Stimulated activated CD4-positive, alpha-beta T cell treated with anti-CD3 and anti-CD28 coated beads, TNF-alpha, amount 100 ng/mL, for 24 hours (primary cell): Measurements from ENCODE around the gene FLNC.

Source experiments
- DNase-seq, 3 experiments: peaks; one replicate each; pipeline ENCODE4 v3.0.0-alpha.2; 2020; ENCODE audit warnings: low read depth in 3 of 3

Gene FLNC

DNA sequence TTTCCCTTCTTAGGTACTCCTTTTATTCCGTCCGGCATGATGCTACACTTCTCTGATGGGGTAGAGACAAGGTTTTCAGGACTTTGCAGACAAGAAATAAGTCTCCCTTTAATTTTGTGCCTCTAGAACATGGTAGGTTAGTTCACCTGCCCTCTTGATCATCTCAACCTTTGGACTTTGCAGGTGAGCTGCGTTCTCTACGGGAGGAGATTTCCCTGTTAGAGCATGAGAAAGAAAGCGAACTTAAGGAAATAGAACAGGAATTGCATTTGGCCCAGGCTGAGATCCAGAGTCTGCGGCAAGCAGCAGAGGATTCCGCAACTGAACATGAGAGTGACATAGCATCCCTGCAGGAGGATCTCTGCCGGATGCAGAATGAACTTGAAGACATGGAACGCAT lies 29.2 kb upstream of the FLNC start:
- DNase-seq = no peak

DNA sequence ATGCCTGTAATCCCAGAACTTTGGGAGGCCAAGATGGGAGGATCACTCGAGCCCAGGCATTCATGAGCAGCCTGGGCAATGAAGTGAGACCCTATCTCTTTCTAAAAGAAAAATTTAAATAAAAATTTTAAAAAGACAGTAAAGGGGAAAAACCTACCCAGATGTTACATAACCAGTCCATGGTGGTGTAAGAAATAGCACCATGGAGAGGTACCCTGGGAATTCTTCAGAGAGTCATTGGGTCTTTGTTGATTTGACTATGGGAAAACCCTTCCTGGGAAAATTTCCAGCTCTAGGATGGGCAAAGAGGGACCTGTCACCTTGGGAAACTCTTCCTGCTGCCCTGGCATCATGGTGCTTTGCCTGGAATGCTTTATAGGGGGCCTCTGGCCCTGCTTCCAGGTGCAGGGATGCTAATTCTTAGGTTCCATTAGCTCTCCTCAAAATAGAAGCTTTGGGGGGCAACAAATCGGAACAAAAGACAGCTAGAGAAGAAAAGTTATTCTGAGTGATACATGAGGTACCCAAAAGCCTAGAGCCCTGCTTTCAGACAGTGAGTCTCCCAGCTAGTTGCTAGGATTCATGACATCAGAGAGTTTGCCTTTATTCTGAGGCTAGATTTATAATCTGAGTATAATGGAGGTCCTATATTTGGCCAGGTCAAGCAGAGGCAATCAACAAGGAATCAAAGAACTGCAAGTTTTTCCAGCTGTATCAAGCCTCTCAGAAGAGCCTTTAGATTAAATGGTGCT lies 28.4 kb upstream of the FLNC start:
- no peak for DNase-seq

DNA sequence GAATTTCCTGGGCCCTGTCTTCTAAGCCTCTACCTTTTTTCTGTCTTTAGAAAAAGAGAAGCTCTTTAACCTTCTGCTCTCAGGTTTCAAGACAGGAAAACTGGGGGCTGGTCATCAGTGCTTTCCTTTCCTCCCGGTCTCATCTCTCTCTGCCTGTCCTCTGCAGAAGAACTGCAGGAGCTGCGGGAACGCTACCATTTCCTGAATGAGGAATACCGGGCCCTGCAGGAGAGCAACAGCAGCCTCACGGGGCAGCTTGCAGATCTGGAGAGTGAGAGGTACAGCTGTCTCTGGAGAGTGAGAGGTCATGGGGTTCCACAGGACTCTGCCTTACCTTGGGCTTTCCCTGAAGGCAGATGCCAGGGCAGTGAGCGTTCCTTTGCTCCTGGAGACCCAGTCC lies 25.7 kb upstream of the FLNC start:
- DNase-seq = no peak

DNA sequence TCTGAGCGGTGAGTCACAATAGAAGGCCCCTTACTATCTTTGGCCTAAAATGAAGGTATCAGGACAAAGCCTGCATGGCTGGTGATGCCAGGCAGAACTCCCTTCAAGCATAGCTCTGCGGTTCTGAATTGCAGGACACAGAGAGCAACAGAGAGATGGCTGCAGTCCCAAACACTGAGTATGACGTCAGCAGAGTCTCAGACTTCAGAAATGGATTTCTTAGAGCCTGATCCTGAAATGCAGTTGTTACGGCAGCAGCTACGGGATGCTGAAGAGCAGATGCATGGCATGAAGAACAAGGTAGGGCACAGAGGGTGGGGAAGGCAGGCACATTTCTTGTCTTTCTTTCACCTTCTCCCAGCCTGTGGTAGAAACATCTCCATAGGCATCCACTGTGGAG lies 25.0 kb upstream of the FLNC start:
- DNase-seq = no peak

DNA sequence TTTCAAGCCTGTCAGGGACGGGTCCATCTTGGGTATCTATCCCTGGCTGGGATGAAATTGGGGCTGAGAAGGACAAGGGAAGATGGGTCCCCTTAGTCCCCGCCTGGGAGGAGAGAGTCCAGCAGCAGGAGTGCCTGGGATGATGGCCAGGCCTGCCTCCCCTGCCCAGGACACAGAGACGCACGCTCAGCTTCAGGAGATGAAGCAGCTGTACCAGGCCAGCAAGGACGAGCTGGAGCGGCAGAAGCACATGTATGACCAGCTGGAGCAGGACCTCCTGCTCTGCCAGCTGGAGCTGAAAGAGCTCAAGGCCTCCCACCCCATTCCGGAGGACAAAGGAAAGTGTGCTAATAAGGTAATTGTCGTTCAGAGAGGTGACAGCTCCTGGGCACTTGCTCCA lies 23.0 kb upstream of the FLNC start:
- DNase-seq = no peak

DNA sequence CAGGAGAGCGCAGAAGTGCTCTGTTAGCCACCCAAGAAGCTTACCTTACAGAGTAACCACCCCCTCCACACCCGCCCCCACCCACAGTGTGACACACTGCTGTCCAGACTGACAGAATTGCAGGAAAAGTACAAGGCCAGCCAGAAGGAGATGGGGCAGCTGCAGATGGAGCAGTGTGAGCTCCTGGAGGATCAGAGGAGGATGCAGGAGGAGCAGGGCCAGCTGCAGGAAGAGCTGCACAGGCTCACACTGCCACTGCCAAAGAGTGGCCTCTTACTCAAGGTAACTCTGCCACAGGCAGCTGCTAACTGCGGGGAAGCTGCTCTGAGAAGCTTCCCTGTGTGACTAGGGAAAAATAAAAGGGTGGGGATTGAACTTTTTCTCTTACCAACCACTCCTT lies 20.8 kb upstream of the FLNC start:
- DNase-seq = no peak

- DNase-seq = no peak
These were observed 19.7 kb upstream of the FLNC start for GRCh38 chr7:128810473-128810872.

- DNase-seq = no peak
These were observed 19.2 kb upstream of the FLNC start for GRCh38 chr7:128810997-128811396.

GRCh38 chr7:128811631-128812430 lies 18.4 kb upstream of the FLNC start:
- no peak for DNase-seq

- no peak for DNase-seq
These were observed 17.6 kb upstream of the FLNC start for GRCh38 chr7:128812514-128813168.

DNA sequence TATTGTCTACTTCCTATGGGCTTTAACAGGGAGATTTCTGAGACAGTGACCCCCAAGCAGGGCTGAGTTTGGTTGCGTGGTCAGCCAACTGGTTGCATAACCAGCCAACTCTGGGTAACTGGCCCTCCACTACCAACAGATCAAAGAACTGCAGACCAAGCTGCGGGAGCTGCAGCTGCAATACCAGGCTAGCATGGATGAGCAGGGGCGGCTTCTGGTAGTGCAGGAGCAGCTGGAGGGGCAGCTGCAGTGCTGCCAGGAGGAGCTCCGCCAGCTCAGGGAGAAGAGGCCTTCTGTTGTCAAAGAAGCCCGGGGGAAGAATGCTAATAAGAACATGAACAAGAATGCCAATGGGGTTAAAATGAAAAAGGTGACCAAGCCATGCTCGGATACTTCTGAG lies 15.7 kb upstream of the FLNC start:
- DNase-seq = no peak

DNA sequence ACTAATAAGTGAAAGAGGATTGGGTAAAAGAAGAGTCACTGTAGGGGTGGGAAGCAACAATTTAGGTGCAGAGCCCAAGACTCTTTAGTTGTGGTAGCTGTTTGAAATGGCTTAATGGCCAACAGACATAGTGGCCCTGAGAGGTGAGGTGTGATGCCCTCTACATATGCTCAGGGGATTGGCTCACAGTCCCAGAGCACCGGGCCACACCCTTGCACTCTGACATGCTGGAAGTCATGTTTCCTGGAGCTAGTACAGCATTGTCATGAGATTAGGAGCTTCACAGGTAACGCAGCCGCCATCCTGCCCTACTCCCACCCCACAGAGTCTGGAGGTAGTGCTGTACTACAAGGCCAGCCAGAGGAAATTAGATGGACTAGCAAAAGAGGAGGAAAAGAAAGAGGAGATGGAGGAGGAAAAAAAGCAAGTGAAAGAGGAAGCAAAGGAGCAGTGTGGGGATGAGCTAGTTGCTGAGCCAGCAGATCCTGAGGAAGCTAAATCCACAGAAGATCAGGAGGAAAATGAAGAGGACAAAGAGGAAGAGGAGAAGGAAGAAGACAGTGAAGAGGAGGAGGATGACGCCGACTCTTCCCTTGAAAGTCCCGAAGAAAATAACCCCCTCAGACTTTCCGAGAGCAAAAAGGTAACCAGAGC lies 14.8 kb upstream of the FLNC start:
- no peak for DNase-seq

DNA sequence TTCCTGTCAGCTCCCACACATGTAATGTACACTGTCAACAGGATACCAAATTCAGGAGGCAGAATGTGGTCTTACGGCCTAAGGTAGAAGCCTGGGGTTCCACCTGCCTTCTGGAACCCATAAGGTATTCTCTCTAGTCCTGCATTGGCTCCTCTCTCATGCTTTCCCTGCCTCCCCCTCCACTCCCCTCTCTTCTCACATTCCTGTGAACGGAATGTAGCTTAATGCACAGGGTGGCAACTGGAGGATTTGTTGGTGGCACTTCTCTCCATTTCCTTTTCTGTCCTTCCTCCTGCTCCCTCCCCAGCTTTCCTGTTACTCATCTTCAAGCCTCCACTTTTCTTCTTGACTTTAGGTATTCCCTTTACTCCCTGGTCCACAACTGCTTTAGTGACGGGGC lies 11.5 kb upstream of the FLNC start:
- DNase-seq = no peak

DNA sequence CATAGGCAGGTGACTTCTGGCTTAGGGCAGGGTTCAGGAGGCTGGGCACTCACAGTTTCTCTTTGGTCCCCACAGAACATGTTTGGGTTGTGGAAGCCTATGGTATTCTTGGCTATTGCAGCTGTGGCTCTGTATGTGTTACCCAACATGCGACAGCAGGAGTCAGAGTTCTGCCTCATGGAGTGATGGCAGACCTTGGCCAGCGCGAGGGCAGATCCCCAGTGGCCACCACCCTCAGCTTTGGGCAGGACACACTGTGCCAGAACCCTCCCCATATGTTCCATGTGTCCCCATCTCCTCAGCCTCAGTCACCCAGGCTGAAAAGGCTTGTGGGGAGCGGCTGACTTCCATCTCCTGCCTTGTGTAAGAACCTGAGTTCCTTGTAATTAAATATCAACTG lies 8.5 kb upstream of the FLNC start:
- DNase-seq = no peak

DNA sequence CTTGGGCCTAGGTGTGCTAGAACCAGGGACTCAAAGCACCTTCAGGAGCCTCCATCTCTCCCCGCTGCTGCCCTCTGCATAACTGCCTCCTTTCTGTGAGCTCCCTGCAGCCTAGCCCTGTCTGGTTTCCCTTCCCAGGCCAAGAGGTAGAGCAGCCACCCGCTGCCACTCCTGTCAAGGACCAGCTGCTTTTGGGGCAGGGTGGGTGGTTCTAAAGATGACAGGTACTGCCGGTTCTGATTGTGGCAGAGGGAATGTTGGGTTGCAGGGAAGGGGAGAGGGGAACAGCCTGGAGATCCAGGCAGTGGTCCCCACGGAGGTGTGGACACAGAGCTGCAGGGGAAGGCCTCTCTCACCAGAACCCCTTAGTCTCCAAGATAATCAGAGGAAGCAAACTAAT lies 3.7 kb upstream of the FLNC start:
- no peak for DNase-seq

DNA sequence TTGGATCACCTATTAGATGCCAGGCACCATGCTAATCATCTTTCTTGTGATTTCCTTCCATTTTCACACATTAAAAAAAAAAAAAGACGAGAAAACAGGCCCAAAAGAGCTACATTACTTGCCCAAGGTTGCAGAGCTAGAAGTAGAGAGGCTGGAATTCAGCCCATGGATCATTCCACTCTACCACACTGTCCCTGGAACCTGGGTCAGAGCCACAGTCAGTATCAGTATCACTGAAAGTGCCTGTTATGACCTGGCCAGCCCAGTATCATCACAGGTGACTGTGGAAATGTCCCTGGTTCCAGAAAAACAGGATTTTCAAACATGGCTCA lies 3.3 kb upstream of the FLNC start:
- DNase-seq = no peak

DNA sequence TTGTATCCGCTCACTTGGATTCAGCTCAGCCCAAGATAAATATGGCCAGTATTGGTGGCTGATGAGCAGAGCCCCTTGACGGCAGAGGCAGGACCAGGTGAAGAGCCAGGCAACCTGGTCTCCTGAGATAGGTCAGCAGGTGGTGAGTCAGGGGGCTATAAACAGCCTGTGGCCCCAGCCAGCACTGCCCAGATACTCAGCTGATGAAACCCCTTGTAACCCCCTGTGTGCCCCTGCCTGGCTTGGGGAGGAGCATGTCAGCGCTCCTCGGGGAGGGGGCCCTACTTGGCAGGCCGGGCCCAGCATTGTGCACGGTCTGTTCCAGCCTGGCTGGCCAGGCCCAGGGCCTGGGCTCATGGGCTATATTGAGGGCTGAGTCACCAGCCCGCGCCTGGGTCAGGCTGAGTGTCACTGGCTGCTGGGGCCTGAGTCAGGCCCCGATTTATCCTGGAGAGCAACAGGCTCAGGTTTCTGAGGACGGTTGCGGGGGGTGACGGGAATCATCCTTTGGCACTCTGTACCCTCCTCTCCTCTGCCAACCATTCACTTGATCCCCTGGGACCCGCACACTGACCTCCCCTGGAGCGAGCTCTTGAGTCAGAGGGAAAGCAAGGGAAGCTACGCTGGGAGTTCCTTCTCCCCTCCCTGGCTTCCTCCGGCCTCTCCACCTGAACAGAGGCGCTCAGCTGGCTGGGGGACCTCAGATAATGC lies 2.8 kb upstream of the FLNC start:
- DNase-seq = no peak

DNA sequence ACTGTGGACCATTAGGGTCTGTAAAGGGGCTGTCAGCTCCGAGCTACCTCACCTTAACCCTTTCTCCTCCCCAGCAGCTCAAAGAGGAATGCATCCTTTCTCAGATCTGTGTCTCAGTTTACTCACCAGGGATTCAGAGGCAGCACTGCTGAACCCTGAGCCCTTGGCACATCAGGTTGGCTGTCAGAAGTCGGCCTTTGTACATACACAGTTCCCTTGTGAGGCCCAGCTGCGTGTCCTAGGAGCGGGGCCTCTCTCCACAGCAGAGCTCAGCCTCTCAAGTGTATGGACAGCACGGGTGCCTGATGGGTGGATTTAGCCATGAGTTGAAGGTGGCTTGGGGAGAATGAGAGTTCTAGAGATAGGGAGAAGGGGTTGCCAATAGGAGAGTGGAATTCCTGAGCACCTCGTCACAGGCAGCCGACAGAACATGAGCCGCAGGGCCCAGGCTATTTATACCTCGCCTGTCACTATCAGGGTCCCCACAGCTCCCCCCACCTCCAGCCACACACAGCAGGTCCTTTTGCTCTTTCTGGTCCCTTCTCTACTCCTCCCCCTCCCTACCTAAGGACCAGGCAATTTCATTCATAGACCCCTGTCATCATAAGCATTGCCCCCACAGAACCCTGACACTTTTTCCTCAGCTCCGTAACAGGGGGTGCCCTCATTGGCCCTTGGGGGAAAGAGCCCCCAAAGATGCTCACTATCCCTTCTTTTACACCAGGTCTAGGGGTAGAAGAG lies 2.1 kb upstream of the FLNC start:
- DNase-seq = no peak

DNA sequence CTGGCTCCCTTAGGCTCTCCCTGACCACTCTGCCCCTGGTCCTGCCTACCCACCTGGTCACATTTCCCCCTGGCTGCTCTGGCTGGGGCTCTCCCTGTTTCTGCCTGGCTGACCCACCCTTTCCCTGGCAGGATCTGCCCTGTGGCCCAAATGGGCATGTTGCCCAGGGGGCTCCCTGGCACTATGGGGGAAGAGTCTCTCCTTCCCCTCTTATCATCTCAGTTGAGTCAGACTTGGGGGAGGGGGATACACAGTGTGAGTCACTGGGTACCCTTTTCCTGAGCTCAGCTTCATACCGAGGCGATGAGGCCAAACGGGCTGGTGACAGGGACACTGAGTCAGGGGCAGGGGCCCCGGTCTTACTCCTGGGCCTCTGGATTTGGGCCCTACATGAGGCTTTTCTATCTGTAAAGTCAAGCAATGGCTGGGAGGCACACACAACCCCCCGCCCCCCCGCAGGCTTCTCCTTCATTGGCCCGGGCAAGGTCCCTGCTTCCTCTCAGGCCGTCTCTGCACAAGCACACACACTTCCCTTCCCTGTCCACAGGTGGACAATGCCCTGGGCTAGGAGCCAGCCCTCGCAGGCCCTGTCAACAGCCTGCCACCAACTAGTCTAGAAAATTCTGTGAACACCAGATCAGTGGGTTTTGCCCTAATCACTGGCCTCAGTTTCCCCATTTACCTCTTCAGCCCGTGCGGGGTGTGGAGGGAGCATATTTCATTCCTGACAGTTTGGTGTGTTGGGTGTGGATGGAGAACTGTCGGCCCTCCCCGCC lies 627 bp upstream of the FLNC start:
- no peak for DNase-seq

- DNase-seq = no peak
These were observed 1.2 kb downstream of the FLNC start for GRCh38 chr7:128831178-128831993.
